Right hindlimb (tissue), 1 donor: ENCODE measurements around the gene GPR65.

Experiments
- DNase-seq: peaks from one replicate; pipeline ENCODE4 v3.0.0-alpha.2; 2018

GPR65 gene

GRCh38 chr14:88005050-88005481 is at the start of gene GPR65:
TSS of gene GPR65 (plus strand) at chr14:88005135. CDS start at chr14:88010848, 5,713 bp downstream.
- DNase-seq = no peak

- no peak for DNase-seq
These were observed 49.4 kb upstream of the GPR65 start for GRCh38 chr14:87955501-87955900.

DNA sequence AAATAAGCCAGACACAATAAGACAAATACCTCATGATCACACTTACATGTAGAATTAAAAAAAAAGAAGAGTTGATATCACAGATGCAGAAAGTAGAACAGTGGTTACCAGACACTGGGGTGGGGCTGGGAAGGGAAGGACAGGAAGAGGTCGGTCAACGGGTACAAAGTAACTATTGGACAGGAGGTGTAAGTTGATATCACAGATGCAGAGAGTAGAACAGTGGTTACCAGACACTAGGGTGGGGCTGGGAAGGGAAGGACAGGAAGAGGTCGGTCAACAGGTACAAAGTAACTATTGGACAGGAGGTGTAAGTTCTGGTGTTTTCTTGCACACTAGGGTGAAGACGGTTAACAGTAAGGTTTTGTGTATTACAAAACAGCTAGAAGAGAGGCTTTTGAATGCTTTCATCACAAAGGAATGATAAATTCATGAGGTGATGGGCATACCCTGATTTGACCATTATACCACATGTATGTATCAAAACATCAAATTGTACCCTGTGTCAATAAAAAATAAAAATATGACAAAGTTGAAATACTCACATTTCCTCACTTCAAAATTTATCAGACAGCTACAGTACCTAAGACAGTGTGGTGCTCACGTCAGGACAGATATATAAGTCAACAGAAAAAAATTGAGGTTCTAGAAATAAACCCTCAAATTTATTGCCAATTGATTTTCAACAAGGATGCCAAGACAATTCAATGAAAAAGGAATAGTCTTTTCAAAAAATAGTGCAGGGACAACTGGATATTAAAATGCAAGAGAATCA is 44.7 kb upstream of the GPR65 start:
- DNase-seq = no peak

DNA sequence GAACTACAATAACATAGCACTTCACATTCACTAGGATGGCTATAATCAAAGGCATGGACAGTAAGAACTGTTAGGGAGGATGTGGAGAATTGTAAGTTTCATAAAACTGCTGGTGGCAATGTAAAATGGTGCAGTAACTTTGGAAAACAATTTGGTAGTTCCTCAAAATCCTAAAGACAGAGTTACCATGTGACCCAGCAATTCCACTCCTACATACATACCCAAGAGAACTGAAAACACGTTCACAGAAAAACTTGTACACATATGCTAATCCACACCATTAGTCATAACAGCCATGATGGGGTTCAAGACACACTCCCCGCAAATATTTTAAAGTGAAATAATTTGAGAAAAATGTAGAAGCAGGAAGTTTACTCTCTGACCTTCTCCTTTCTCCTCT is 43.7 kb upstream of the GPR65 start:
- DNase-seq = no peak

- DNase-seq = no peak
These were observed 38.1 kb upstream of the GPR65 start for GRCh38 chr14:87966816-87967215.

DNA sequence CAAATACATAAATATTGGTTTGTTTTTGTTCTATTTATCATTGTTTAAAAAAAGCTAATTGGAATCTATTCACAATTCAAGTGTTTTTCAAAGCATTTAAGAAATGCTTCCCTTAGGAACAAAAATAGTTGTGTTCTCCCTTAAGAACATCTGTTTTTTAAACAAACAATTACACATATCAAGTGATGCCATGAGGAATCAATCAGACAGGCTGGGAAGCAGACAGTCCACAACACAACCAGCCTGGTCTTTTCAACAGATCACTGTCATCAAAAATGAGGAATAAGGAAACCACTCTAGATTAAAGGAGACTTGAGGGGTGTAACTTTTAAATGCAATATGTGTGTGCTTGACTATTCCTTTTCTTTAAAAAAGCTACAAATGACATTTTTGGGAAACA is 37.4 kb upstream of the GPR65 start:
- no peak for DNase-seq

DNA sequence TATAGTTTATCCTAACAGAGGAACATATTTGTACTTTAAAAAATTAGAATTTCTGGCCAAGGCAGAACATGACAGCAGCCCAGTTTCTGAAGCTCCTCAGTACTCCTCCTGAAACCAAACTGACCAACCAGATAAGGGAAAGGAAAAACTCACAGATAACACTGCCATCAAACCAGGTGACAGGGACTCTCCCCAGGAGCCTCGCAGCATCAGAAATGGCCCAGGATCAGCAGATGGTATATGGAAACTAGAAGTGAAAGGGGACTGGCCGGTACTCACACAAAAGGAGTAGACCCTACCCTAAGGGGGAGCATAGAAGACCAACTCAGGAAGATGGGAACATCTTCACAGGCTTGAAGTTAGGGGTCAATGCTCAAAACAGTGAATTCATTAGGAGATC is 33.9 kb upstream of the GPR65 start:
- DNase-seq = no peak

GRCh38 chr14:87975636-87976035 is 29.3 kb upstream of the GPR65 start:
- no peak for DNase-seq

GRCh38 chr14:87979689-87980088 is 25.2 kb upstream of the GPR65 start:
- no peak for DNase-seq

DNA sequence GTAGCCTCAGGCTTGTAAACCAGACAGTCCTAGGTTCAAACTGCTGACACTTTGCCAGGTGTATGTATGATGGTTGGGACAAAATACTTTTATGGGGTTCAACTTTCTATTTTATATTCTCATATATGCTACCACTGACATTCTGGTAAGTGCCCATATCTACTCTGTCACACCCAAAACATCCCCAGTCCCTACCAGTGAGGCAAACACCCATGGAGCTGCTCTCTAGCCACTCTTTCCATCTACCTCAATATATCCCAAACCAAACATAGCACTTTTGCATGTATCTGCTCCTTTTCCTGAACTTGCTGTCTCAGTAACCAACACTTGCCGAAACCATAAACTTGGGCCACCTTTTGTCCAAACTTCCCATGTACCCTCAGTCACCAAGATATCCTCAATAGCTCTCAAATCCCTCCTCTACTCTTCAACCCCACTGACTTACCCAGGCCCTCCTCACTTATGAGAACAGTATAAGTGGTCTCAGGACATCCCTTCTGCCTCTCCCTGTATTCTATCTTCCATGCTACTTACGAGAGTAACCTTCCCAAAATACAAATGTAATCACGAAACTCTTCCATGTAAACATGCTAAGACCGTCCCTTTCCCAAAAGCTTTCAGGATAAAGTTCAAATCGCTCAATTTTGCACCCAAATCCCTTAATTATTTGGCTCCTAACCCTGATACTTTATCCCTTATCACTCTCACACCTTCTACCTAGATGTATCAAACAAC is 15.5 kb upstream of the GPR65 start:
- DNase-seq = no peak

DNA sequence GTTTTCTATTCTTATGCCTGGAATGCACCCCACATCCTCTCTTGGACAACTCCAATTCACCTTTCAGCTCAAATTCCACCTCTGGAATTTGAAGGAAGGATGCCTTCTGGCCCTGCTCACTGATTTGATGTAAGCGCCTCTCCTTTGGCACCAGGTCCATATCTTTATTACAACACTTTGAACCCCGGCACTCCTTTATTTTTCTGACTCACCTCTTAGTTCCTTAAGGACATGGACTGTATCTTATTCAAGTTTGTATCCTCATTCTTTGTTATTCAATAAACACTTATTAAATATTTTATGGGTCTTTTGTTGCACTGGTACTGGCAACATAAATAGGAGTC is 15.0 kb upstream of the GPR65 start:
- DNase-seq = no peak

DNA sequence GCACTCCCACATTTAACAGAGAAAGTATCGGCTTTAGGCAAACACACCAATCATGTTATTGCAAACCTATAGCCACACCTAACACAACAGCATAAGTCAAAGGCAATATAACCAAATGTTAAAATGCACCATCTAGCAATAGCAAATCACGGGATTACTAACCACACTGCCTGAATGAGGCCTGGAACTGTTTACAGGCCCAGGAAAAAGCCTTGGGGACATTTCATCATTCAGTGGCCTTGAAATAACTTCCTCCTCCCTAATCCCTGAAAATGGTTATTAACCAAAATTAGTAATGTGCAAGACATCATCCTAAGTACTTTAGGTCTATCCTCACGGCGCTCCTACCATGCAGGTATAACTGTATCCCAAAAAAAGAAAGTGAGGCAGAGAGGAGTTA is 14.3 kb upstream of the GPR65 start:
- no peak for DNase-seq

DNA sequence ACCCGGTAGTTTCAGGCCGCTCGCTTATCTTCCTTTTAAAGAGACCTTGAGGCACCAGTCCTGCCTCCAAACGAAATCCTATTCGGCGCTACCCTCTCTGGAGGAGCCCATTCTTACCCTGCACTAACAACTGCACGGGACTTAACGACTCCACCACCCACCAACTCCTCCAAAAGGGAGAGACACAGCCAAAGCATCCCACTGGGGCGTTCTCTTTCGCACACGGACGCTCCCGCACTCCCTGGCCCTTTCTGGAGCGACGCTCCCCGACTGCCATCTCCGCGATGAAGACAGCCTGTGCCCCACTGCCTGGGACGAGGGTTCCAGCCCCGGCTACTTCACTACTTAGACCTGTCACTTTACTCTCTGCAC is 12.6 kb upstream of the GPR65 start:
- DNase-seq = no peak

DNA sequence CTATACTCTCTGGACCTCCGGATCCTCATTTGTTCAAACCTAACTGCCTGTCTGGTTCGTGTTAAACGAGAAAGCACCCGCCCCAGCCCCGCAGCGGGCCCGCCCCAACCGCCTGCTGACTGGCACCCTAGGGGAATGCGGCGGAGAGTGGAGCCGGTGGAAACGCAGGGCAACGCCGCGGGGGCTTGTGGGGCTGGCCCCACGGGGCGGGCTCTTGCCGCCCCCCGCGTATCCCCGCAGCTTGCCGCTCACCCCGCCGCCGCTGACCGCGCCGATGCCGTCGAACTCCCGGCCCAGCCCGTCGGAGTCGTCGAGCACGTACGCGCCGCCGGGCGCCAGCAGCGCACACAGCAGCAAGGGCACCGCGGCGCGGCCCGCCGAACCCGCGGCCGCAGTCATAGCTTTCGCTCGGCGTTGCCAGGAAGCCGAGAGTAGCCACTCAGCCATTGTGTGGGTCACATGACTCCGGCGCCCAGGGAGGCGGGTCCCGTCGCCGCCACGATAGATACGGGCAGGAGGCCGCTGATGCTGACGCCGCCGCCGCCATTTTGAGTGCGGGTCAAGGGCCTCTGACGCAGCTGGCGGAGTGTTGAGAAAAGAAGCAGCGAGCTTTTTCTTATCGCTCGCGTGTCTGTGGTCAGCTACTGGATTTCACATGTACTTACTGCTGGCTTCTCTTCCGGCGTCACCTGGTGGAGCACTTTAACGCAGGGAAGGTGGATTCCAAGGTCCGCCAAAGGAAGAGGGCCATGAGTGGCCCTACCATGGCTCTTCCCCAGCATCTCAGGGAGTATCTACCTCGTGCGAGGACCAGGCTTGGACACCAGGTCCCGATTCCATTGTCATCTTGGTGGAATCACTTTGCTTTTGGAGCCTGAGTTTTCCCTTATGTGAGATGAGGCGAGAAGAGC is 12.0 kb upstream of the GPR65 start, which contains the start of gene GALC:
TSS of gene GALC (minus strand) at position 465 of the 911 bp plus-strand sequence. CDS start at position 447, 18 bp downstream.
- peak; percentile 95 for DNase-seq

DNA sequence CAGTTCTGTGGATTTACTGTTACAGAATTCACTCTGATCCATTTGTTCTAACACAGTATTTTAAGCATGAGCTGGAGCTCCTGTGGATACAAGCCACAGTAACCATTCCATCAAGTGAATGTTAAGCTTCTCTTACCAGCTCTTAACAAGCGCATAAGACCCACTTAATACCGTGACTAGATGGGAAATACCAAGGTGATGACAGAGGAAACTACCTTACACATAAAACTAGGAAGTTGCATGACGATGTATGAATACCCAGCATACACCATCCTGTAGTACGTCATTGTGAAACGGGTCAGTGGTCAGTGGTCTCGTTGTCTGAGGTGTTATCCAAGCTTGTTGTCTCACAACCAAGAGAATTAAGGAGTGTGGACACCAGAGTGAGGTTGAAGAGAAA is 10.0 kb upstream of the GPR65 start:
- DNase-seq = no peak

DNA sequence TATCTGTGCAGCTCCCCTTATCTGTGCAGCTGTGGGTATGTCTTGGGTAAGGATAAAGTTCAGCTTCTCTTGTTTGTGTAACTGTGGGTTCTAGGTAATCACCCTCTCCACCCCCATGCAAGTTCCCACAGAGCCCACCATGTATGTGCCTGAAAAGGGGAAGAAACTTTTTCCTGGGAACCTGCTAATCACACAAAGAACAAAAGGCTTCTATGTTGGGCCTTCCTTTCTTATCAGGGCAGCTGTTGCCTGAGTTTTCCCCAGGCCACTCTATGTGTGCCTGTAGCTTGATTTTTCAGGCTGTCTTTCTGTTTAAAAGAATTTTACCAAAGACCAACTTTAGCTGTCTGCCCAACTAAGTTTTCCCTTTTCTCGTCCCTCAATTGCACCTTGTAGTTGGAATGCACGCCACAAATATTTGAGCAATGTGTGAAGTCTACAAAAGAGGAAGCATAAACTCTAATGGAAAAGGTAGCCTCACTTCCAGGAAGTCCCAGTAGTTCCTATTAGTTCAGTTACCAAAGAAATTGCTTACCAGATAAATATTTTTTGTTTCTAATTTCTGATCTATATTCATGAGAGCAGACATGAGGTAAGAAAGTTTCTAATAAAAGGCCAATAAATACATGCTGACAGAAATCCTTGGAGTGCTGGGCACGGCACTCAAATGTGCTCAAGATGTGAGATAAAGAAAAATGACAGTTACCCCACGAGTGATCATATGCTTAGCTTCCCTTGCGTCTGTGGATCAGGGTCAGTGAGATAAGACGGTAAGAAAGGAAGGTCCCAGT is 9.2 kb upstream of the GPR65 start:
- no peak for DNase-seq

GRCh38 chr14:87996291-87996592 is 8.7 kb upstream of the GPR65 start:
- no peak for DNase-seq

DNA sequence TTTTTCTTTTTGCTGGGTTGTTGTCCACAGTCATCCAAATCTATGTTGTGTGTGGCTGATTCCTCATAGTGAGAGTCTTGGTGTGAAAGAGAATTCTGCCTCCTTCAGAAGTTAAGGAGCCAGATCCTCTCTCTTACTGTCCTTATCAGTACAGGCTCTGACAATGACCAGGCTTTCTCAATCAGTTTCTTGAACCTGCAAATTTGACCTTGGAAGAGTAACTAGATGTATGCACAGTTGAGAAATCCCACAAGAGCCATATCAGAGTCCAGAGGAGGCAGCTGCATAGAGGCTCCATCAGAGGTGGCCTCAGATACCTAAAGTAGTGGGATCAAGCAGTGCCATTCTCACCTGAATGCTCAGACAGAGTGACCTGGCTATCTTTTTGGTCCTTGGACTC is 6.5 kb upstream of the GPR65 start:
- DNase-seq = no peak

- DNase-seq = no peak
These were observed 5.7 kb upstream of the GPR65 start for GRCh38 chr14:87999277-87999676.

- DNase-seq = no peak
These were observed 2.4 kb upstream of the GPR65 start for GRCh38 chr14:88002421-88003075.

GRCh38 chr14:88003425-88003824 is 1.5 kb upstream of the GPR65 start:
- no peak for DNase-seq

DNA sequence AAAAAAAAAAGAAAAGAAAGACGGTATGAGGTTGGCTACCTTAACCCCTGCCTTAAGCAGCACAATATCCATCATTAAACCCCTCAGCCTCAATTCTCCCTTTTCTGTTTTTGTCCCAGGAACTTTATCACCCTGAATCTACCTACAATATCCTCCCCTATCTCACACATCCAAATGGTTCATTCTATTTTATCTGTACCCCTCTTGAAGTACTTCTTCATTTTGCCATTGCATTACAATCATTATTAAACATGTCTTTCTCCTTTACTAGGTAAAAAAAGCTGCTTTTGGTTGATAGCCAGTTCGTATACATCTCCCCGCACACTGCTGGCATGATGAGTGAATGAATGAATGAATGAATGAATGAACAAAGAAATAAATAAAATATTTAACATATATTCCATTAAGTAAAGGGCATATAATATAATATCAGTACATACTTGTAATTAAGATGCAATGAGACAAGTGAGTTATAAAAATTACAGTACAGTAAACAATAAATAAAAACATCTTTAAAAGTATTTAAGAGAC is 364 bp upstream of the GPR65 start:
- DNase-seq = no peak
